B cell (primary cell): ENCODE measurements around the gene HAVCR2.

Experiments used
- CTCF ChIP-seq: fragments of 200-600 bp; IDR thresholded peaks from one replicate; pipeline ENCODE4 v1.8.0; 2022; ENCODE audit warnings: antibody characterized with exemption, mild to moderate bottlenecking
- EZH2 ChIP-seq: IDR thresholded peaks from 2 replicates; pipeline ENCODE4 v1.6.1; 2012; ENCODE audit warnings: borderline replicate concordance, low read depth, mild to moderate bottlenecking, moderate library complexity, low read length; ENCODE audit not compliant: insufficient read depth, poor library complexity, severe bottlenecking

- TF ChIP-seq CTCF: no peak
- TF ChIP-seq EZH2: no peak
These were observed 58.8 kb downstream of the HAVCR2 start for GRCh38 chr5:157050050-157050449.
